ENCODE data around the gene TMEM145.
"Not testable (repeated sequence)": the region's sequence is repeated elsewhere in the genome, so short reads cannot be mapped to it uniquely, and the experiment has no call there.

TMEM145 gene

GRCh38 chr19:42335374-42335936 is 22.3 kb downstream of the TMEM145 start:
- no peak for TF ChIP-seq GLIS3 (CRISPR knock-in tag; IDR thresholded peaks at IDR 0.05)
- TF ChIP-seq ZFP30 (CRISPR knock-in tag; IDR thresholded peaks at IDR 0.05) = no peak
- no peak for TF ChIP-seq CSDC2 (CRISPR knock-in tag; IDR thresholded peaks at IDR 0.05)
- no peak for TF ChIP-seq ZNF70 (CRISPR knock-in tag; IDR thresholded peaks at IDR 0.05)
- no peak for TF ChIP-seq ZNF565 (CRISPR knock-in tag; conservative IDR thresholded peaks at IDR 0.05; ENCODE audit: low read depth)
- TF ChIP-seq ESRRG (CRISPR knock-in tag; IDR thresholded peaks at IDR 0.05) = no peak
- TF ChIP-seq RARB (CRISPR knock-in tag; IDR thresholded peaks at IDR 0.05) = no peak
- no peak for TF ChIP-seq SNAI2 (CRISPR knock-in tag; IDR thresholded peaks at IDR 0.05)
- no peak for TF ChIP-seq ISL1 (CRISPR knock-in tag; IDR thresholded peaks at IDR 0.05)
- no peak for TF ChIP-seq OSR1 (CRISPR knock-in tag; IDR thresholded peaks at IDR 0.05)
- TF ChIP-seq PATZ1 (CRISPR knock-in tag; IDR thresholded peaks at IDR 0.05; ENCODE audit: borderline replicate concordance) = no peak
- no peak for TF ChIP-seq ZFP3 (CRISPR knock-in tag; IDR thresholded peaks at IDR 0.05)
- no peak for TF ChIP-seq POU6F1 (CRISPR knock-in tag; IDR thresholded peaks at IDR 0.05; ENCODE audit: borderline replicate concordance, low read depth)
- no peak for TF ChIP-seq CSRNP3 (CRISPR knock-in tag; IDR thresholded peaks at IDR 0.05)
- TF ChIP-seq PPARA (CRISPR knock-in tag; IDR thresholded peaks at IDR 0.05; ENCODE audit: borderline replicate concordance) = no peak
- TF ChIP-seq ZNF8 (CRISPR knock-in tag; IDR thresholded peaks at IDR 0.05) = no peak
- no peak for ATAC-seq

GRCh38 chr19:42335971-42336370 is 22.9 kb downstream of the TMEM145 start:
- TF ChIP-seq CSRNP3 (CRISPR knock-in tag; IDR thresholded peaks at IDR 0.05) (no peak), PPARA (CRISPR knock-in tag; IDR thresholded peaks at IDR 0.05; ENCODE audit: borderline replicate concordance) (no peak), TOX (CRISPR knock-in tag; IDR thresholded peaks at IDR 0.05; ENCODE audit: borderline replicate concordance) (no peak), ARNTL (CRISPR knock-in tag; IDR thresholded peaks at IDR 0.05; ENCODE audit: borderline replicate concordance, low read depth) (no peak), OSR1 (CRISPR knock-in tag; IDR thresholded peaks at IDR 0.05) (no peak), BACH2 (CRISPR knock-in tag; IDR thresholded peaks at IDR 0.05; ENCODE audit: borderline replicate concordance) (no peak)
- no peak for ATAC-seq

- not testable (repeated sequence) for ATAC-seq
These were observed 26.2 kb downstream of the TMEM145 start for GRCh38 chr19:42339126-42339860.

GRCh38 chr19:42339922-42340321 is 26.8 kb downstream of the TMEM145 start:
- ATAC-seq = not testable (repeated sequence)

- ATAC-seq = no peak
- TF ChIP-seq ARNTL (CRISPR knock-in tag; IDR thresholded peaks at IDR 0.05; ENCODE audit: borderline replicate concordance, low read depth) (no peak), BACH2 (CRISPR knock-in tag; IDR thresholded peaks at IDR 0.05; ENCODE audit: borderline replicate concordance) (no peak), TOX (CRISPR knock-in tag; IDR thresholded peaks at IDR 0.05; ENCODE audit: borderline replicate concordance) (no peak), TCF4 (CRISPR knock-in tag; IDR thresholded peaks at IDR 0.05; ENCODE audit: borderline replicate concordance) (no peak)
These were observed 30.4 kb downstream of the TMEM145 start for GRCh38 chr19:42343344-42344110.
